Measurements from ENCODE around the gene SHB.
"Not testable (repeated sequence)": the region's sequence is repeated elsewhere in the genome, so short reads cannot be mapped to it uniquely, and the experiment has no call there.

SHB gene

GRCh38 chr9:37967014-37967760 lies 101.8 kb downstream of the SHB start:
- DNase-seq (ENCODE audit: low read depth), result no peak

GRCh38 chr9:37966412-37967013 lies 102.5 kb downstream of the SHB start:
- no peak for DNase-seq (ENCODE audit: low read depth)

- not testable (repeated sequence) for DNase-seq (ENCODE audit: low read depth)
These were observed 103.2 kb downstream of the SHB start for GRCh38 chr9:37965676-37966345.

- no peak for DNase-seq (ENCODE audit: low read depth)
These were observed 103.9 kb downstream of the SHB start for GRCh38 chr9:37965116-37965515.

- DNase-seq (ENCODE audit: low read depth), result no peak
These were observed 104.3 kb downstream of the SHB start for GRCh38 chr9:37964740-37965081.

GRCh38 chr9:37963936-37964739 lies 104.9 kb downstream of the SHB start:
- no peak for DNase-seq (ENCODE audit: low read depth)

- DNase-seq (ENCODE audit: low read depth), result peak; percentile 24
These were observed 107.7 kb downstream of the SHB start for GRCh38 chr9:37961351-37961750.

GRCh38 chr9:37960631-37961030 lies 108.4 kb downstream of the SHB start:
- no peak for DNase-seq (ENCODE audit: low read depth)

GRCh38 chr9:37959976-37960375 lies 109.1 kb downstream of the SHB start:
- no peak for DNase-seq (ENCODE audit: low read depth)

- no peak for DNase-seq (ENCODE audit: low read depth)
These were observed 110.9 kb downstream of the SHB start for GRCh38 chr9:37958154-37958553.

GRCh38 chr9:37957664-37957953 lies 111.4 kb downstream of the SHB start:
- no peak for DNase-seq (ENCODE audit: low read depth)

GRCh38 chr9:37956904-37957663 lies 111.9 kb downstream of the SHB start:
- no peak for DNase-seq (ENCODE audit: low read depth)

GRCh38 chr9:37956423-37956820 lies 112.6 kb downstream of the SHB start:
- no peak for DNase-seq (ENCODE audit: low read depth)

- DNase-seq (ENCODE audit: low read depth), result no peak
These were observed 113.1 kb downstream of the SHB start for GRCh38 chr9:37955781-37956422.

- DNase-seq (ENCODE audit: low read depth), result no peak
These were observed 114.4 kb downstream of the SHB start for GRCh38 chr9:37954581-37954981.

GRCh38 chr9:37953775-37954437 lies 115.1 kb downstream of the SHB start:
- no peak for DNase-seq (ENCODE audit: low read depth)

- DNase-seq (ENCODE audit: low read depth), result no peak
These were observed 115.7 kb downstream of the SHB start for GRCh38 chr9:37953206-37953774.

GRCh38 chr9:37952731-37953130 lies 116.3 kb downstream of the SHB start:
- no peak for DNase-seq (ENCODE audit: low read depth)

- no peak for DNase-seq (ENCODE audit: low read depth)
These were observed 117.2 kb downstream of the SHB start for GRCh38 chr9:37951671-37952449.

GRCh38 chr9:37950561-37950960 lies 118.5 kb downstream of the SHB start:
- DNase-seq (ENCODE audit: low read depth), result no peak
